H1 (cell line): ENCODE data around the gene LAYN.

ENCODE experiments used
- CHD1 ChIP-seq: IDR thresholded peaks from 2 replicates; pipeline ENCODE4 v1.6.1; 2012; ENCODE audit warnings: low read depth, low read length, improper control_type of control experiment
- CREB1 ChIP-seq: IDR thresholded peaks from 2 replicates; pipeline ENCODE4 v1.6.1; 2012; ENCODE audit warnings: inconsistent platforms
- CTCF ChIP-seq, 3 experiments: IDR thresholded peaks; 1 replicate in 2 of 3; 2 replicates in 1 of 3; pipeline versions ENCODE4 v1.5.1 to v1.6.1; 2011; ENCODE audit warnings: low read length in 3 of 3, mild to moderate bottlenecking in 3 of 3, inconsistent platforms in 2 of 3, low read depth in 1 of 3, moderate library complexity in 1 of 3; ENCODE audit not compliant: insufficient read depth in 1 of 3; ENCODE audit errors: control extremely low read depth in 1 of 3
- FOSL1 ChIP-seq: IDR thresholded peaks from 2 replicates; pipeline ENCODE4 v1.6.1; 2011; ENCODE audit warnings: mild to moderate bottlenecking, low read depth, low read length, moderate library complexity; ENCODE audit not compliant: insufficient read depth
- HDAC6 ChIP-seq: IDR thresholded peaks from one replicate; pipeline ENCODE4 v1.7.1; 2012; ENCODE audit warnings: low read depth, mild to moderate bottlenecking, inconsistent platforms, low read length, moderate library complexity
- JUND ChIP-seq: IDR thresholded peaks from 2 replicates; pipeline ENCODE4 v1.6.1; 2011; ENCODE audit warnings: mild to moderate bottlenecking, improper control_type of control experiment, low read length
- SP2 ChIP-seq: IDR thresholded peaks from 2 replicates; pipeline ENCODE4 v1.6.1; 2012; ENCODE audit warnings: mild to moderate bottlenecking, low read length, inconsistent platforms
- SUZ12 ChIP-seq: fragments of 200-600 bp; sonication (generic); IDR thresholded peaks from 2 replicates; pipeline ENCODE4 v1.6.1; 2012; ENCODE audit warnings: mild to moderate bottlenecking, inconsistent platforms, low read length, moderate library complexity, mixed read lengths
- TCF12 ChIP-seq: IDR thresholded peaks from 2 replicates; pipeline ENCODE4 v1.6.1; 2011; ENCODE audit warnings: low read depth, mild to moderate bottlenecking, low read length
- USF2 ChIP-seq: IDR thresholded peaks from 2 replicates; pipeline ENCODE4 v1.6.1; 2011; ENCODE audit warnings: low read length, improper control_type of control experiment

- TF ChIP-seq CTCF (IDR thresholded peaks at IDR 0.05; ENCODE audit: control extremely low read depth in 1 of 3, insufficient read depth in 1 of 3, low read depth in 1 of 3, low read length in 3 of 3), result no peak
- no peak for TF ChIP-seq CHD1
- no peak for TF ChIP-seq FOSL1
- TF ChIP-seq HDAC6, result no peak
- no peak for TF ChIP-seq USF2
- TF ChIP-seq TCF12, result no peak
- no peak for TF ChIP-seq CREB1
- no peak for TF ChIP-seq JUND
- TF ChIP-seq SP2, result no peak
- TF ChIP-seq SUZ12, result no peak
These were observed 35.2 kb downstream of the LAYN start for GRCh38 chr11:111575740-111576139.
